GM18519 (cell line): ENCODE measurements around the gene ELOVL3.
"Not testable (repeated sequence)": the region's sequence is repeated elsewhere in the genome, so short reads cannot be mapped to it uniquely, and the experiment has no call there.

Experiments used
- ATAC-seq: cut with Tn5 transposase; IDR thresholded peaks from one replicate; pipeline ENCODE4 v1.9.1; 2021; ENCODE audit warnings: mild to moderate bottlenecking, moderate library complexity; ENCODE audit not compliant: unreplicated experiment, low FRiP score

ELOVL3 gene, protein sequence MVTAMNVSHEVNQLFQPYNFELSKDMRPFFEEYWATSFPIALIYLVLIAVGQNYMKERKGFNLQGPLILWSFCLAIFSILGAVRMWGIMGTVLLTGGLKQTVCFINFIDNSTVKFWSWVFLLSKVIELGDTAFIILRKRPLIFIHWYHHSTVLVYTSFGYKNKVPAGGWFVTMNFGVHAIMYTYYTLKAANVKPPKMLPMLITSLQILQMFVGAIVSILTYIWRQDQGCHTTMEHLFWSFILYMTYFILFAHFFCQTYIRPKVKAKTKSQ

DNA sequence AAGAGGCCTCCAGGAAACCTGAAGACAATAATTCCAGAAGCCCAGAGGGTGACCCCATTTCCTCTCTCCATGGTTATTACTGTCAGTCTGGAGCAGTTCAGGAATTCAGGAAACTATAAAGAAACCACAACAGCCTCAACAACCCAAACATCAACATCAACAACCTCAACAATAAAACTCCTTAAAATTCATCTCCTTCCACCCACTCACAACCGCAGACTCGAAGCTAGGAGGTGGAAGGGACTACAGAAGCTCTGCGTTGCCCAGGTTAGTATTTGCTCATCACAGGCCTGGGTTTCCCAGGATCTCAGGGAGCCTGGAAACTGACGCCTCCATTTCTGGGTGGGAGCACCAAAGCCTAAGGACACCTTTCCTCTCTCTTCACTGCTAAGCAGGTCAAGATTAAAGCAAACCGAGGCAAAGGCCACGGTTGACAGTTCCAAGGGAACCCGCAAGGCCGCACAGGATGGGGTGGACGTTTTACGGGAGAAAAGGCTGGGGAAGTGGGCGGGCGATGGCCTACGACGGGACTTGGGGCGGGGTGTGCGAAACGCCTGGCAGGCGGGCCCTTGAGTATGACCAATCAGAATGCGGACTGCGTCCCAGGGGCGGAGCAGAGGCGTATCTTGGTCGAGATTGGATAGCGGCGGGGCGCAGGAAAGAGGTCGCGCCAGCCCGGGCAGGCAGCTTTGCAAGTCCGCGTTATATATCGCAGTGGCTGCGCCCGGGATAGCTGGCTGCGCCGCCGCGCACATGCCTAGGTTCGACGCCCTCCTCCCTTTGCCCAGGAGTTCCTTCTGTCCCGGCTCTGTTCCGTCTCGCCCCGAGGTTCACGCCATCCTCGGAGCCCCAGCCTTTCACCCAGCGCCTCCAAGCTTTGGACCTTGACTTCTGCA is at the start of gene ELOVL3:
Gene ELOVL3 (plus strand): TSS at position 654 of the 896 bp plus-strand sequence. CDS start 250 bp downstream, outside the sequence.
- ATAC-seq, result peak; percentile 79

DNA sequence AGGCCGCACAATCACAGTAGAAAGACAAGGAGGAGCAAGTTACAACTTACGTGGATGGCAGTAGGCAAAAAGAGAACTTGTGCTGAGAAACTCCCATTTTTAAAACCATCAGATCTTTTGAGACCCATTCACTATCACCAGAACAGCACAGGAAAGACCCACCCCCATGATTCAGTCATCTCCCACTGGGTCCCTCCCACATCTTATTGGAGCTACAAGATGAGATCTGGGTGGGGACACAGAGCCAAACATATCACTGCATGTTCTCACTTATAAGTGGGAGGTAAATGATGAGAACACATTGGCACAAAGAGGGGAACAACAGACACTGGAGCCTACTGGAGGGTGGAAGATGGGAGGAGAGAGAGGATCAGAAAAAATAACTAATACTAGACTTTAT is 41.5 kb upstream of the ELOVL3 start:
- ATAC-seq, result no peak

DNA sequence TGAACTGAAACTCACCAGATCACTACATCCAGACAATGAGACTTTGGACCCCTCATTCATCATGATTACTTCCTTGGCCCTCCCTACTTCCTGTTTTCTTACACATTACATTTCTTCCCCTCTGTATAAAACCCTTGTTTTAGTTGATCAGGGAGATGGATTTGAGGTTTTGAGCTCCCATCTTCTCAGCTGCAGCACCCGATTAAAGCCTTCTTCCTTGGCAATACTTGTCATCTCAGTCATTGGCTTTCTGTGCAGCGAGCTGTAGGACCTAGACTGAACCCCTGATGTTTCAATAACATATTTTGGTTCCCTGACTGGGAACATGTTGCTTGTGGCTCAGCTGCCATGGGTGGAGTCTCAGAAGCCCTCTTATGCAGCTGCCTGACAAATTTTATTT is 40.8 kb upstream of the ELOVL3 start:
- no peak for ATAC-seq

DNA sequence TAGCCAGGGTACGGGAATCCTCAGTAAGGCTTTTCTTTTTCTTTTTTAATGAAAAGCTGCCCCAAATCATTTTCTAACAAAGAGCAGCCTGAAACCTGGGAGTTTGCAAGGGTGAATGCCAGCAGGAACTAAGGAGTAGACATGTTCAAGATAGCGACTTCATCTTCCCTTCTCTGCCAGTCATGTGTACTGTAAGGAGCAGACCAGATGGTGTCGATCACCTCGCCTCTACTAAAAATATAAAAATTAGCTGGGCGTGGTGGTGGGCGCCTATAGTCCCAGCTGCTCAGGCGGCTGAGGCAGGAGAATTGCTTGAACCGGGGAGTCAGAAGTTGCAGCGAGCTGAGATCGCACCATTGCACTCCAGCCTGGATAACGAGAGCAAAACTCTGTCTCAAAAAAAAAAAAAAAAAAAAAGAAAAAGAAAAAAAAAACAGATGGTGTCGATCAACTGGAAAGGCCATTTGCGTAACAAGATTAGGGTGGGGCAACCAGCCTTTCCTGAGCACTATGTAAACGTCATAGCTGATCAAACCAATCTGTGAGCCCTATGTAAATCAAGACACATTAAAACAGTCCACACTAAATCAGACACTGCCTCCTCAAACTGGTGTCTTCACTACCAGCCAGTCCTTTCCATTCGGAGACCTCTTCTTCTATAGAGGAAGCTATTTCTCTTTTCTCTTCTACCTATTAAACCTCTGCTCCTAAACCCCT is 40.1 kb upstream of the ELOVL3 start:
- no peak for ATAC-seq

DNA sequence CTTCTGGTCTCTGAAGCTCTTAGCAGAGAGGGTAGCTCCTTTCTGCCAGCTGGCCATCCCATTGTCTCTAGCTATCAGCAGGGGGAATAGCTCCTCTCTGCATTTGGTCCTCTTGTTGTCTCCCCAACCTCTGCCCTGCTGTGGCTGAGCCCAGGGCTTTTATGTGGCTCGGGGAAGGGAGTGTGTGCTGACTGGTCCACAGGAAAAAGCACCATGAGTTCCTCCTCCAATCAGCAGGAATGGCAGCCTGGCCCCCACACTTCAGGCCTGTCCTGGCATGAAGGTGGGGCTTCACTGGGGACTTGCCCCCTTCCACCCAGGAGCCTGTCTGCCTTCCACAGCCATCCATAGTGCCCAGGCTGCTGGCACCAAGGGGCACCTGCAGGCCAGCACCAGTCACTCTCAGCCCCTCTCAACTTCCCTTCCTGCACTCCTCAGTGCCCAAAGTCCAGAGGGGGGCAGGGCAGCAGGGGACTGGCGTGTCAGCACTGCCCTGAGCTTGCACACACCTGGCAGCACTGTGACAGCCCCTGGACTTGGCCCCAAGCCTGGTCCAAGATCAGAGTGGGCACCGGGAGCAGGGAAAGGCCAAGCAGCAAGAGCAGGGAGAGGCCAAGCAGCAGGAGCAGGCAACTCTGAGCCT is 37.7 kb upstream of the ELOVL3 start:
- ATAC-seq, result no peak

DNA sequence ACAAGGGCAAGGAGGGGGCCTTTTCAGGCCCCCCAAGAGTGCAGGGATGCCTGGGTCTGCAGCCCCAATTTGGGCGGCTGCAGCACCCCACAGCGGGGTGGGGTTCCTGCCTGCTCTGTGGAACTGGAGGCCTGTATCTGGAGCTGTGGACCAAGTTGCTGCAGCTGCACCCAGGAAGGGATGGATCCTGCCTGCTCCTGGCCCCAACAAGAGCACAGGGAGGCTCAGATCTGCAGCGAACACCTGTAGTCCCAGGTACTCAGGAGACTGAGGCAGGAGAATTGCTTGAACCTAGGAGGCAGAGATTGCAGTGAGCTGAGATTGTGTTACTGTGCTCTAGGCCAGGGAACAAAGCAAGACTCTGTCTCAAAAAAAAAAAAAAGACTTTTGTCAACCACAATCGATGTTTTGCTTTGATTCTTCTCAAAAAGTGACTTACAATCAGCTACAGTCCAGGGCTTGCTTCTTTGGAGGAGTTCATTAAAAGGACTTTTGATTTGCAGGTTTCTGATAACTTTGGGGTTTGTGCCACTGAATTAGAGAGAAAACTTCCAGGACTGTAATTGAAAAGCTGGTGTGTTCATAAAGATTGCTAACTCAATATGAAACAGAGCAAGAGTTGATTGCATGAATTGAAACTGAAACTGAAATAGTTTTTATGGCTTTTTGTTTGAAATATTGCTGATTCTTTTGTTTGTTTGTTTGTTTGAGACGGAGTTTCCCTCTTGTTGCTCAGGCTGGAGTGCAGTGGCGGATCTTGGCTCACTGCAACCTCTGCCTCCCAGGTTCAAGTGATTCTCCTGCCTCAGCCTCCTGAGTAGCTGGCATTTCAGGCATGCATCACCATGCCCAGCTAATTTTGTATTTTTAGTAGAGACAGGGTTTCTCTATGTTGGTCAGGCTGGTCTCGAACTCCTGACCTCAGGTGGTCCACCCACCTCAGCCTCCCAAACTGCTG is 36.9 kb upstream of the ELOVL3 start:
- ATAC-seq, result not testable (repeated sequence)

DNA sequence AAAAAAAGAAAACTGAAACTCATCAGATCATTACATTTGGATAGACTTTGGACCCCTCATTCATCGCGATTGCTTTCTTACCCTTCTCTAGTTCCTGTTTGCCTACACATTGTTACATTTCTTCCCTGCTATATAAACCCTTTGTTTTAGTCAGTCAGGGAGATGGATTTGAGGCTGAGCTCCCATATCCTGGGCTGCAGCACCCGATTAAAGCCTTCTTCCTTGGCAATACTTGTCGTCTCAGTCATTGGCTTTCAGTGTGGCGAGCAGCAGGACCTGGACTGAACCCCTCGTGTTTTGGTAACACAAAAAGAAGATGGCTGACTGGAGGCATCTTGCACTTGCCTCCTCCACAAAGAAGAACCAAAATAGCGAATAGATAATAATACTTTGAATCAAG is 34.1 kb upstream of the ELOVL3 start:
- ATAC-seq, result no peak

DNA sequence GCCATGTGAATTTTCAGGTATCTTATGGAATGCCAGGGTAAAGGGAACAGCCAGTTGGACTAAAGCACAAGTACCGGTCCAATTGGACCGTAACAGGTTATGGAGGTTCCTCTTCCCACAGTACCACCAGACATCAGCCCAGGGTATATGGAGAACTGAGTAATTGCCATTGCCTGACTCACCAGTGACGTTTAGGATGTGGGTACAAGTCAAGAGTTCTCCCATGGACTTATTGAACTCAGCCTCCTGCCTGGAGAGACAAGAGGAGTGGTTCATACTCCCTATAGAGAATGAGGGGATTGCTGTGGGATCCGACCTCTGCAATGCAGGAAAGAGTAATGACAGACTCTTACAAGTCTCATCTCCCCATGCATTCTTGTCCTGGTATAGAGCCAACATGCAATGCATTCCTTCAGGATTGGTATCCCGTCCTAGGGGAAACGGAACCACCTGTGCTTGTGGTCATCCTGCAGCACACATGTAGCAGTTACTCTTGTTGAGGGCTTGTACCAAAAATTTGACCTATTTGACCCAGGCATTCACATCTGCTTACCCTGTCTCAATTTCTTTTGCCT is 30.7 kb upstream of the ELOVL3 start:
- ATAC-seq, result no peak

DNA sequence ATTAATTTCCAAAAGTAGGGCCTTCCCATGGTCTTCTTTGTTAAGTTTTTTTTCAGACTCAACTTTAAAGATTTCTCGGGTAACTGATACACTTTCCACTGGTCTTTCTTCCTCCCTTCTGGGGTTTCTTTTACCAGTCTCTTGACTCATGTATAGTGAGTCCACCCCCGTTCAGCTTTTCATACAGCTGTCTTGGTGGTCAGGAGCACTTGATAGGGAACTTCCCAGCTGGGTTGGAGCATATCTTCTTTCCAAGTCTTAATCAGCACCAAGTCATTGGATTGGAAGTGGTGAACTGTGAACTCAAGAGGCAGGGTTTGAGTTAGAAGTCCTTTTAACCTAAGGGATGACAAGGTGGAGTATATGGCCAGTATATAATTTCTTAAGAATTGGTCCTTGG is 29.2 kb upstream of the ELOVL3 start:
- ATAC-seq, result no peak

DNA sequence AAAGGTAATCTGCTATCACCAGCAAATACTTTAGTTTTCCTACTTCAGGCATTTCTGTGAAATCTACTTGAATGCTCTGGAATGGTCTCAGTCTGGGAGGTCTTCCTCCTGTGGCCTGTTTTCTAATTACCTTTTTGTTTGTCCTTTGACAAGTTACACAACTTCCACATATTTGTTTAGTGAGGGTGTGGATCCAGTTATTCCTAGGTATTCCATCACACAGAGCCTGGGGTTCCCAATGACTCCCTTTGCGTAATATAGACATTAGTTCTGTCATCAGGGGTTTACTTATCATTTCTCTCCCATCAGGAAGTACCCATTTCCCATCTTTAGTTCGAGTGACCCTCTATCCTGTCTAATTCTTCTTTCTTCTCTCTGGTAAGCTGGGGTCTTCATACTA is 28.1 kb upstream of the ELOVL3 start:
- ATAC-seq, result no peak

DNA sequence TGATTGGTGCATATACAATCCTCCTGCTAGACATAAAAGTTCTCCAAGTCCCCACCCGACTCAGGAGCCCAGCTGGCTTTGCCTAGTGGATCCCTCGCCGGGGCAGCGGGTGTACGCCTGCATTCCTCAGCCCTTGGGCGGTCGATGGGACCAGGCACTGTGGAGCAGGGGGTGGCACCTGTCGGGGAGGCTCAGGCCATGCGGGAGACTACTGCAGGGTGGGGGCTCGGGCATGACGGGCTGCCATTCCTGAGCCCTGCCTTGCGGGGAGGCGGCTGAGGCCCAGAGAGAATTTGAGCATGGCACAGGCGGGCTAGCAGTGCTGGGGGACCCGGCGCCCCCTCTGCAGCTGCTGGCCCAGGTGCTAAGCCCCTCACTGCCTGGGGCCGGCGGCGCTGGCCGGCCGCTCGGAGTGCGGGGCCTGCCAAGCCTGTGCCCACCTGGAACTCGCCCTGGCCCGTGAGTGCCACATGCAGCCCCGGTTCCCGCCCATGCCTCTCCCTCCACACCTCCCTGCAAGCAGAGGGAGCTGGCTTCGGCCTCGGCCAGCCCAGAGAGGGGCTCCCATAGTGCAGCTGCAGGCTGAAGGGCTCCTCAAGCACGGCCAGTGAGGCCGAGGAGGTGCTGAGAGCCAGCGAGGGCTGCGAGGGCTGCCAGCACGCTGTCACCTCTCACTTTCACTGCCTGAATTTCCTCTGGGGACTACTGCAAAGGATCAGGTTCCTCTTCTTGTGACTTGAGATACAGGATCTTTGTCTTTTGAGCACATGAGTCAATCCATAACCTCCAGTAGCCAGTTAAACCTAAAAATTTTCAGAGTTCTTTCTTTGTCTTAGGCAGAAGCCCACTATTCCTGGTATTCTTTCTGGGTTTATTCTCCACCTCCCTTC is 25.1 kb upstream of the ELOVL3 start:
- ATAC-seq, result no peak

DNA sequence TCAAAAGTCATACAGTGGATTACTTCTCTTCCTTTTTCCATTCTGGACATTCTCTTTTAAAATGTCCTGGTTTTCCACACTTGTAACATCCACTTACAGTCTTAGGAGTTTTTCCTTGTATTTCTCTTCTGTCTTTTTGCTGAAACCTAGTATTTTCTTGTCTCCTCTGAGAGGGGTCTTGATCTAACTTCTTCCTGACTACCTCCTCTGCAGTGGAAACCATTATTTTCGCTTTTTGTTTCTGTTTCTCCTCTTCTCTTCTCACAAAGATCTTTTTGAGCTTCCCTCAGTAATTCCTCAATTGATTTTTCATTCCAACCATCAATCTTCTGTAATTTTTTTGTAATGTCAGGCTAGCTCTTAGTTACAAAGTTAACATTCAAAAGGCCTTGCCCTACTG is 23.7 kb upstream of the ELOVL3 start:
- no peak for ATAC-seq

DNA sequence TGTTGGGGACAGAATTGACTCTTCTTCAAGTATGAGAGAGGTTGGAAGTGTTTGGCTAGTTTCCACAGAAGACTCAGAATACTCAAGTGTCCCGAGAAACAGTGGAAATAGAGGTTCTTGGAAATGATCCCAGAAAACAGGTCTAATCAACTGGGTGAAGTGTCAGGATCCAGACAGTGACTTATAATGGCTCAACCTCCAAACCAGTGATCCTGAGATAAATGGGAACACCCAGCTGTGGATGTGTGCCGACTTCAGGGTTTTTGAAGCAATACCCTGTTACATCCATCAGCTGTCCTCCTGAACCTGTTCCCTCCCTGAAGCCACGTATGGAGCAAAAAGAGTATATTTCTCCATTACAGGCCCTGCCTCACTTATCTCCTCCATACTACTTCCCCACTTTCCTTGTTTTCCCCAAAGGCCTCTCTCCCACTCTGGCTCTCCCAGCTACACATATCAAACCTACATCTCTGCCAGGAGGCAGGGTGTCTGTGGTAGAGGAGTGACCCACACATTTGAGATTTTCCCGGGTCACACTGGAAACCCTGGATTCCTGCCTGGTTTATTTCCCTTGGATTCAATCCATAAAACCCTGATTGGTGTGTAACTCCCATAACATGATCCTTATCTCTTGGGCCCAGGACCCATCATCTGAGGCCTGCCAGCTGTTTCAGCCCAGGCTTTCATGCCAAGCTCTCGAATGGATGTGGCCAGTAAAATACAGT is 17.6 kb upstream of the ELOVL3 start:
- no peak for ATAC-seq

DNA sequence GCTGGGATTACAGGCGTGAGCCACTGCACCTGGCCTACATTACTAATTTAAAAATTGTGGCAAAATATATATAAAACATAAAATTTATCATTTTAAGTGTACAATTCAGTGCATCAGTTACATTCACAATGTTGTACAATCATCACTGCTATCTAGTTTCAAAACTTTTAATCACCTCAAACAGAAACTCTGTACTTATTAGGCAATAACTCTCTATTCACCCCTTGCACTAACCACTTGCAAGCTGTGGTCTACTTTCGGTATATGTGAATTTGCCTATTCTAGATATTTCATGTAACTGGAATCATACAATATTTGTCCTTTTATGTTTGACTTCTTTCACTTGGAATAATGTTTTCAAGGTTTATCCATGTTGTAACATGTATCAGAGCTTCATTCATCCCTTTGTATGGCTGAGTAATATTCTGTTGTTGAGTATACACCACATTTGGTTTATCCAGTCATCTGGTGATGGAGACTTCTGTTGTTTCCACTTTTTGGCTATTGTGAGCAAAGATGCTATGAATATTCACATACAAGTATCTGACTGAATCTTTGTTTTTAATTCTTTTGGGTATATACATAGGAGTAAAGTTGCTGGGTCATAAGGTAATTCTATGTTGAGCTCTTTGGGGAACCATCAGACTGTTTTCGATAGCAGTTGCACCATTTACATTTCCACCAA is 14.3 kb upstream of the ELOVL3 start:
- ATAC-seq, result no peak

DNA sequence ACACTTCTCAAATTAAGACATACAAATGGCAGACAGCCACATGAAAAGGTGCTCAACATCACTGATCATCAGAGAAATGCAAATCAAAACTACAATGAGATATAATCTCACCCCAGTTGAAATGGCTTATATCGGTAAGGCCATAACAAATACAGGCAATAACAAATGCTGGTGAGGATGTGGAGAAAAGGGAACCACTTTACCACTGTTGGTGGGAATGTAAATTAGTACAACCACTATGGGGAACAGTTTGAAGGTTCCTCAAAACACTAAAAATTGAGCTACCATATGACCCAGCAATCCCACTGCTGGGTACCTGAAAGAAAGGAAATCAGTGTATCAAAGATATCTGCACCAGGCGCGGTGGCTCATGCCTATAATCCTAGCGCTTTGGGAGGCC is 12.5 kb upstream of the ELOVL3 start:
- not testable (repeated sequence) for ATAC-seq

DNA sequence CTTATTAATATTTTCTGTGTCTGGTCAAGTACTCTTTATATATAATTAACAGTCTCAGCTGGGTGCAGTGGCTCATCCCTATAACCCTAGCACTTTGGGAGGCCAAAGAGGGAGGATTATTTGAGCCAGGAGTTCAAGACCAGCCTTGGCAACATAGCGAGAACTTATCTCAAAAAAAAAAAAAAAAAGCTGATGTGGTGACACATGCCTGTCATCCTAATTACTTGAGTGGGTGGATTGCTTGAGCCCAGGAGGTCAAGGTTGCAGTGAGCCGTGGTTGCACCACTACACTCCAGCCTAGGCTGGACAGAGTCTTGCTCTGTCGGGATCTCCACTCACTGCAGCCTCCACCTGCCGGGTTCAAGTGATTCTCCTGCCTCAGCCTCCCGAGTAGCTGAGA is 6.7 kb upstream of the ELOVL3 start:
- no peak for ATAC-seq

DNA sequence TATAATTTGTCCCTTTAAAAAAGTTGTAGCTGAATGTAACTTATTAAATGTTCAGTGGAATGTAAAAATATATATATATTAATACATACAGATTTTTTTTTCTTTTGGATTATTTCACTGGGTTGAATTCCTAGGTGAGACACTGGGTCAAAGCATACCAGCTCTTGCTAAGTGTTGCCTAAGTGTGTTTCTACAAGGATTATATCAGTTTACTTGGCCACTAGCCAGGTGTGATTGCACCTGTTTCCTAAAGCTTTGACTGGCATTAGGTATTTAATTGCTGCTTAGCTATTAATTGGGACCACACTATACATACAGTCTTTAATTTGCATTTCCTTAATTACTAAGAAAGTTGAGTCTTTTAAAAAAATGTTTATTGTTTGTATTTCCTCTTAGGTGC is 5.5 kb upstream of the ELOVL3 start:
- ATAC-seq, result no peak
